Measurements from ENCODE around the gene PTCD1.
"Not testable (repeated sequence)": the region's sequence is repeated elsewhere in the genome, so short reads cannot be mapped to it uniquely, and the experiment has no call there.

The PTCD1 gene

GRCh38 chr7:99419323-99420021, 19.1 kb downstream of the PTCD1 start:
- no peak for TF ChIP-seq CTCF (conservative IDR thresholded peaks at IDR 0.05; ENCODE audit: low read depth, low read length)
- DNase-seq (ENCODE audit: low read depth), result no peak
- H3K4me3 ChIP-seq (ENCODE audit: low read length), result no peak overlapping the region

- no peak for DNase-seq (ENCODE audit: low read depth)
- H3K4me3 ChIP-seq (ENCODE audit: low read length), result no peak overlapping the region
- no peak for TF ChIP-seq CTCF (conservative IDR thresholded peaks at IDR 0.05; ENCODE audit: low read depth, low read length)
Observed at GRCh38 chr7:99418260-99418659, 20.3 kb downstream of the PTCD1 start.

DNA sequence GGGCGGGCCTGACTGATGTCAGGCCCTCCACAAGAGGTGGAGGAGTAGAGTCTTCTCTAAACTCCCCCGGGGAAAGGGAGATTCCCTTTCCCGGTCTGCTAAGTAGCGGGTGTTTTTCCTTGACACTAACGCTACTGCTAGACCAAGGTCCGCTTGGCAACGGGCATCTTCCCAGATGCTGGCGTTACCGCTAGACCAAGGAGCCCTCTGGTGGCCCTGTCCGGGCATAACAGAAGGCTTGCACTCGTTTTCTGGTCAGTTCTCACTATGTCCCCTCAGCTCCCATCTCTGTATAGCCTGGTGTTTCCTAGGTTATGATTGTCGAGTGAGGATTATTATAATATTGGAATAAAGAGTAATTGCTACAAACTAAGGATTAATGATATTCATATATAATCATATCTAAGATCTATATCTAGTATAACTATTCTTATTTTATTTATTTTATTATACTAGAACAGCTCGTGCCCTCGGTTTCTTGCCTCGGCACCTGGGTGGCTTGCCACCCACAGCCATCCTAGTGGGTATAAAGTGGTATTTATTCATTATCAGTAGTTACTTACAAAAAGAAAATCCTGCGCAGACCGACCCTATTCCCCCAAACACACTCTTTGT, 23.0 kb downstream of the PTCD1 start:
- not testable (repeated sequence) for H3K4me3 ChIP-seq (ENCODE audit: low read length); DNase-seq (ENCODE audit: low read depth)
- peak; percentile 67 for TF ChIP-seq CTCF (conservative IDR thresholded peaks at IDR 0.05; ENCODE audit: low read depth, low read length)

- H3K4me3 ChIP-seq (ENCODE audit: low read length), result no peak overlapping the region
- DNase-seq (ENCODE audit: low read depth), result no peak
- TF ChIP-seq CTCF (conservative IDR thresholded peaks at IDR 0.05; ENCODE audit: low read depth, low read length), result no peak
Observed at GRCh38 chr7:99410635-99411034, 28.0 kb downstream of the PTCD1 start.

GRCh38 chr7:99409806-99410205, 28.8 kb downstream of the PTCD1 start:
- peak overlapping the region; percentile 99 for H3K4me3 ChIP-seq (ENCODE audit: low read length)
- TF ChIP-seq CTCF (conservative IDR thresholded peaks at IDR 0.05; ENCODE audit: low read depth, low read length), result no peak
- no peak for DNase-seq (ENCODE audit: low read depth)

- H3K4me3 ChIP-seq (ENCODE audit: low read length), result peak overlapping the region; percentile 99
- no peak for TF ChIP-seq CTCF (conservative IDR thresholded peaks at IDR 0.05; ENCODE audit: low read depth, low read length)
- DNase-seq (ENCODE audit: low read depth), result no peak
Observed at GRCh38 chr7:99409192-99409572, 29.4 kb downstream of the PTCD1 start.
